Measurements from ENCODE around the gene TAAR5. TPM values are rescaled to one million over a fixed set of nuclear protein-coding genes. Genes with fewer than 3 reads are reported as not detected.
"Not testable (repeated sequence)": the region's sequence is repeated elsewhere in the genome, so short reads cannot be mapped to it uniquely, and the experiment has no call there.

TAAR5 gene
- polyA plus RNA-seq, 10 donors = not detected

GRCh38 chr6:132570221-132570777, 19.2 kb downstream of the TAAR5 start, which contains the start of gene TAAR6:
TAAR6 (plus strand) TSS chr6:132570322; CDS start chr6:132570322, 0 bp downstream.
- DNase-seq = no peak

DNA sequence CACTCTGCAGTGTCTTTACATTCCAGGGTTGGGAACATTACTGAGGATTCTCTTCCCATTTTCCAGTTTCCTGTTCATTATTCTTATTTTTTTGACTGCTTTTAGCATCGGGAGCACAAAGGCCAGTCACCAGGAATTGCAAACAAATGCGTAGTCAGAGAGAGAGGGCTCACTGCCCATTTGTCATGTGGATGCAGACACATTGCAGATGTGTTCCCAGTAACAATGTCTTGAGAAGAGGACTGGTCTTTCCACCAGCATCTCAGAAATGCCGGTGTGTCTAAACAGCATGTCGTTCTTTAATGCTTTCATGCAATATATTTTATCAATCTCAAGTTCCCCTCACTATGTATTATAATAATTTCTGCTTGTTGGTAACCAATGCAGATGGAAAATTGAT, 20.4 kb downstream of the TAAR5 start:
- no peak for DNase-seq

GRCh38 chr6:132568611-132569010, 20.9 kb downstream of the TAAR5 start:
- no peak for DNase-seq

DNA sequence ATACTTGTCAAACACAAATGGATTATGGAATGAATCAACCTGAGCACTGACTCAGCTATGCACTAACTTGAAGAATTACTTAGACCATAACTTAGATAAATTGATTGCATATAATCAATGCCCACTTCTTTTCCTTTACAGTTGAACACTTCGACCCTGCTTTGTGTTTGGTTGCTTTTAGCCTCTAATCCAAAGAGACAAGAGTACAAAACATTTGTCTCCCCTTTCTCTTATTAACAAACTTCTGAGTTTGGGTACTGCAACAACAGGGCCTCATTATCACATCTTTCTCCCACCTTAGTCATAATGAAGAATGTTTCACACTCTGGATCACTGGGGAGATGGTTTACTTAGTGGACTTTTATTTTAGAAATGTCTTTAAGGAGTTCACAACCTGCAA, 22.0 kb downstream of the TAAR5 start:
- DNase-seq = no peak

GRCh38 chr6:132566404-132566803, 23.1 kb downstream of the TAAR5 start:
- DNase-seq = no peak

GRCh38 chr6:132560087-132560486, 29.5 kb downstream of the TAAR5 start:
- DNase-seq = not testable (repeated sequence)

GRCh38 chr6:132552372-132552771, 37.2 kb downstream of the TAAR5 start, which contains the start of gene TAAR8:
TAAR8 (plus strand) TSS chr6:132552672; CDS start chr6:132552693, 21 bp downstream.
- no peak for DNase-seq

DNA sequence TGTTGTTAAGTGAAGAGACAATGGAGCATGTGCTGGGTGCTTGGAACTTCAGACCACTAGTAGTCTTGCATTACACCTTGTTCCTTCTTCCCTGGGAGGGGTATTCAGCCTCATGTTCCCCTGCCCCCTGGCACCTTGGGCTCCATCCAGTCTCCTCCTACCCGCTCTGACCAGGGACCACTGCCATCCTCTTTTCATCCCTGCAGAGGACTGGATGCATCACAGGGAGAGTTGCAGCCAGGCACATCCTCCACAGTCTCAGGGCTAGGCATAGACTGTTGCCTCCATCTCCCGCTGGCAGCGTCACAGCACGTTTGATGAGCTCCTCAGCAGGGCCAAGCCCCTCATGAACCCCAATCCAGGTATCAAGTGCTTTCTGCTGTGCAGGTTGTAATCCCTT, 38.3 kb downstream of the TAAR5 start:
- no peak for DNase-seq

- no peak for DNase-seq
These were observed 40.6 kb downstream of the TAAR5 start for GRCh38 chr6:132548746-132549463.

GRCh38 chr6:132544826-132545225, 44.7 kb downstream of the TAAR5 start:
- no peak for DNase-seq

Other genes starting within 250 kb of the TAAR5 start
- gene MOXD1, start 188.3 kb downstream of the TAAR5 start, polyA plus RNA-seq (ENCODE audit: insufficient read length in 10 of 10) = 10 to 100 TPM in 2 of 10 donors, 1 to 10 TPM in 8; 1.9 to 21.7 (median 3.8) TPM
- 10 to 100 TPM; 30.7 to 51.8 (median 37.0) TPM for gene STX7, start 76.6 kb downstream of the TAAR5 start, polyA plus RNA-seq (ENCODE audit: insufficient read length in 10 of 10)
- gene TAAR9, start 51.5 kb downstream of the TAAR5 start, polyA plus RNA-seq (ENCODE audit: insufficient read length in 10 of 10) = not detected
- not detected for gene TAAR8, start 37.1 kb downstream of the TAAR5 start, polyA plus RNA-seq (ENCODE audit: insufficient read length in 10 of 10)
- gene TAAR6, start 19.4 kb downstream of the TAAR5 start, polyA plus RNA-seq (ENCODE audit: insufficient read length in 10 of 10) = not detected
- not detected for gene TAAR2, start 34.5 kb upstream of the TAAR5 start, polyA plus RNA-seq (ENCODE audit: insufficient read length in 10 of 10)
- not detected for gene TAAR1, start 69.4 kb upstream of the TAAR5 start, polyA plus RNA-seq (ENCODE audit: insufficient read length in 10 of 10)
- under 1 TPM; 0.12 to 0.43 (median 0.26) TPM for gene VNN1, start 124.3 kb upstream of the TAAR5 start, polyA plus RNA-seq (ENCODE audit: insufficient read length in 10 of 10)
- gene VNN2, start 168.2 kb upstream of the TAAR5 start, polyA plus RNA-seq (ENCODE audit: insufficient read length in 10 of 10) = 1 to 10 TPM in 2 of 10 donors, under 1 TPM in 8; 0.12 to 1.8 (median 0.86) TPM
- 10 to 100 TPM in 4 of 10 donors, 1 to 10 TPM in 6; 8.1 to 12.1 (median 9.7) TPM for gene SLC18B1, start 208.9 kb upstream of the TAAR5 start, polyA plus RNA-seq (ENCODE audit: insufficient read length in 10 of 10)
- 1,000 to 10,000 TPM; 2,169 to 3,080 (median 2,509) TPM for gene RPS12, start 224.8 kb upstream of the TAAR5 start, polyA plus RNA-seq (ENCODE audit: insufficient read length in 10 of 10)